ENCODE data around the gene KDF1.

KDF1 gene, protein sequence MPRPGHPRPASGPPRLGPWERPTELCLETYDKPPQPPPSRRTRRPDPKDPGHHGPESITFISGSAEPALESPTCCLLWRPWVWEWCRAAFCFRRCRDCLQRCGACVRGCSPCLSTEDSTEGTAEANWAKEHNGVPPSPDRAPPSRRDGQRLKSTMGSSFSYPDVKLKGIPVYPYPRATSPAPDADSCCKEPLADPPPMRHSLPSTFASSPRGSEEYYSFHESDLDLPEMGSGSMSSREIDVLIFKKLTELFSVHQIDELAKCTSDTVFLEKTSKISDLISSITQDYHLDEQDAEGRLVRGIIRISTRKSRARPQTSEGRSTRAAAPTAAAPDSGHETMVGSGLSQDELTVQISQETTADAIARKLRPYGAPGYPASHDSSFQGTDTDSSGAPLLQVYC
- total RNA-seq: 0.19 to 1.4 (median 0.49) reads per million in 4 experiments

DNA sequence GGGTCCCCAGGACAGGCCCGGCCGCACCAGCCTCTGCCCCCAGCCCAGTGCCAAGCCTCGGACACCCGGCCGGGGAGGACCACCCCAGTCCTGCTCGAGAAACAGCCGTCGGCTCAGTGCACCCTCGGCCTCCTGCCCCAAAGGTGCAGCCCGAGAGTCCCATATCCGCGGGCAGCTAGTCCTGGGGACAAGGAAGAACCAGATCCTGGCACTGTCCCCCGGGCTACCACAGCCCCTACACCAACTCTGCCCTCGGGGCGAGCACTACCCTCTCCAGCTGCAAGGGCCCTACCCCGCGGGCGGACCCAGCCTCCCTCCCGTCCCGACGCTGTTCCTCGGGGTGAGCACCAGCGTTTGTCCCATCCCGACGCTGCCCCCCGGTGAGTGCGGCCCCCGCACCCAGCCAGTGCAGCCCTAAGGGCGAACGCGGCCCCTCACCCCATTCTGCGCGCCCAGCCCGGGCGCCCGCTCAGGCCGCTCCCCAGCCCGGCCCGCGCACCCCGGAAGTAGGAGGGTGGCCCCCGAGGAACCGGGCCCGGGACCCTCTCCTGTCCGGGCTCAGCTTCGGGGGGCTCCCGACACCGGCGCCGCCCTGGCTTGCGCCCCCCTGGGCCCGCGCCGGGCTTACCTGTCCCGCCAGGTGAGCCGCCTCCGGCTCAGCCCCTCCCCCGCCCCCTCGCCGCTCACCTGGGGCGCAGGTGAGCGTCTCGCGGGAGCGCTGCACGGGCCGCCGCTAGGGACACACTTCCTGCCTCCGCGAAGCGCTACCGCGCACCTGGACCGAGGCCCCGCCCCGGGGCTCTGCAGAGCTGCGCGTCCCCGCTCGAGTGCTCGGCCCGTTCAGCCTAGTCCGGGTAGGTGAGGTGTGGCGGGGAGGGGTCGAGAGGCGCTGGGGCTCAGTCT, at the start of gene KDF1:
Gene KDF1, minus strand, starts transcription at position 747 of the 903 bp plus-strand sequence. CDS start 8,088 bp downstream, outside the sequence.
- peak; percentile 31 for DNase-seq

DNA sequence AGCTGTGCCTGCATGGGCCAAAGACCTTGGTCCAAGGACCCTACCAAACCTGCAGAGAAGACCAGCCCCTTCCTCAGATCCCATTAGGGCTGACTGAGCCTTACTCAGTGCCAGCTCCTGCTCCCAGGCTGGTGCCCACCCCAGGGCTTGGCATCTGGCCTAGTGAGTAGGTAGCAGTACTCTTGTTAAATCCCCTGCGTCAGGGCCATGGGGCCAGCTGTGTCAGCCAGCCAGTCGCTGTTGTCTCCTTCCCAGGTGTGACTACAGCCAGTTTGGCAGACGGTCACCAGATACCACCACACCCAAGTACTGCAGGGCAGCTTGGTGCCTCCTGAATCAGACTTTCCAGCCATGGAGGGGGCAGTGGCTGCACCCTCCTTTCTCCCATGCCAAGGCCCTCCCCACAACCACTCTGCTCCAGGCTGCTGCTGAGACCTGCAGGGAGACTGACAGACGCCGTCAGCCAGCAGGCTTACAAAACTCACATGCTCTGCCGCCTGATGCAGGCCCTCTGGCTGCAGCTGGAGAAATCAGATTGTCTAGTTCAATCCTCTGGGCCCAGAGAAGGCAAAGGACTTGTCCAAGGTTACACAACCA, 49.4 kb upstream of the KDF1 start:
- no peak for DNase-seq

DNA sequence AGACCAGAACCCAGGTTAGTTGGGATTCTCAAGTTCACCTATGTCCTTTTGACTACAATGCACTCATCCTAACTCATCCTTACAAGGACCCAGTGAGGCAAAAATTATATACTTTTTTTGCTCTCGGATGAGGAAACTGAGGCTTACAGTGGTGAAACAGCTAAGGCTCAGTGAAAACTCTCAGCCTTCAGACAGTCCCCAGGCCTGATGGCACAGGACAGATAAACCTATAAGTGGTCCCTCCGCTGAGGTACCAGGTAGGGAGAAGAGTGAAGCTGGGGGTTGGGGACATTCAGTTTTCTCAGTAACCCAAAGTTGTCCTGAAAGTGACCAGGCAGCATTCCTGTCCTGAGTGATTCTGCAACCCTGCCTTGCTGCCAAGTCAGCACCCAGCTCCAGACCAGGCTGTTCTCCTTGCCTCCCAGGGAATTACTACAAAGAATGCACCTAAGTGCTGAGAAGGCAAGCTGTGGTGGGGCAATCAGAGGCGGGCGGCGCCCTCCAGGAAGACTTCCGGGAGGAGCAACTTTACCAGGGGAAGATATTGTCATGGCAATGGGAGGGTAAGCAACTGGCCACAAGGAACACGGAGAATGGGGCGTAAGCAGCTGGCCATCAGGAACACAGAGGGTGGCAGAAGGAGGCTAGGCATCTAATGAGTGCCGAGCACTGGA, 47.8 kb upstream of the KDF1 start:
- DNase-seq: no peak

DNA sequence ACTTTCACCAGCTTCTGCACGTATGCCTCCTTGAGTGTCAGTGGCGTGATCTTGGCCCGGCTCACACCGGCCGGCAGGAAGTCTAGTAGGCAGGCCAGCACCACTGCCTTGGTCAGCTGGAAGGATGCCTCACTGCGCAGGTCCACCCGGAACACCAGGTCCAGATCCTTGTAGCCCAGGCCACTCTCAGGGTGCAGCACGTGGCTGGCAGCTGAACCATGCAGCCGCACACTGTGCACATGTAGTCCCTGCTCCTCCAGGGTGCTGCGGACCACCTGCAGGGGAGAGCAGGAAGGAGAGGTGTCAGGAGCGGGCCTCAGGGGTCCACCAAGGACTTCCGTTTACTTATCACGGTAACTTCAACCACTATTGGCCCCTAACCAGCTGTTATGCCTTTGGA, 46.4 kb upstream of the KDF1 start:
- DNase-seq: no peak

DNA sequence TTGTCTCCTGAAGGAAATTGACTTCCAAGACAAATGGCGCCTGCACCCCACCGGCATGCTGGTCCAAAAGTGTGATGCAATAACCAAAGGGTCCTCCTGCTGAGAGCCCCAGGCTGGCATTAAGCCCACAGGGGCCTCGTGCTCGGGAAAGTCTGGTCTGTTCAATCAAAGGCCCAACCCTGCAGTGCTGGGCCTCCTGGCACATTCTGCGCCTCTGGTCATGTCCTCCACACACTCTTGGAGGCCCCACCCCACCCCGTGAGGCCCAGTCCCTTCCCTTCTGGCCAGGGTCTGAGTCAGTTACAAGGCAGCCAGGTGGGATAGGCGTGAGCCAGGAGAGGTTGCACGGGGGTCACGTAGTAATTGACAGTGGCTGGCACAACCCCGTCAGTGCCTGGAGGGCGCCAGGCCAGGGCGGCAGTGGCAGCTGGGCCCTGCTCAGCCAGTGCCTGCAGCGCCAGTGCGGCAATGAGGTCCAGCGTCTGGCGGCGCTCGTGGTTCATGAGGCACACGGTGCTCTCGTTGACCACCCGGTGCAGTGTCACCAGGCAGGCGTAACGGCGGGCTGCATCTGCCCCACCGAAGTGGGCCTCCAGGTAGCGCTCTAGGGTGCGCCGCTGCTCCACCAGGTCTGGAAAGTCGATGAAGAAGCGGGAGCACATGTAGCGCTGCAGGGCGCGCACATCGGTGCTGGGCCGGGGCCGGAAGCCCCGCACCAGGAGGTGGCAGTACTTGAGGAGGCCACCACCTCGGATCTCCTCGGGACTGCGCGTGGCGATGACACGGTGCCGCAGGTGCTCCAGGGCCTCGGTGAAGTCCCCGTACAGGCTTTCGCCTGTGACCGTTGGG, 45.6 kb upstream of the KDF1 start:
- no peak for DNase-seq

DNA sequence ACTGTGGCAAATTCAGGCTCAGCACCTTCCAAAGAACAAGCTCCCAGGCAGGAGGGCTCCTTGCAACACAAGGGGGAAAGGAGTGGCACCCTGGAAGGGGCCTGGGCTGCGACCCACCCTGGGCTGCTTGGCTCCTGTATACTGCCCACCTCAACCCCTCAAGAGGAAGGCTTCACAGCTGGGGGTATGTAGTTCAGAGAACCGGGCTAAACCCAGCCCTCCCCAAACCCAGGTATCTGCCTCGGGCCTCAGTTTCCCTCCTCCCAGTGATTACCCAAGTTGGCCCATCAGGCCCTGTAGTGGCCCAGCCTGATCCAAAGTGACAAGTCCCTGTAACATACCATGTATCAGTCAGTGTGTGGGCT, 44.9 kb upstream of the KDF1 start:
- no peak for DNase-seq

DNA sequence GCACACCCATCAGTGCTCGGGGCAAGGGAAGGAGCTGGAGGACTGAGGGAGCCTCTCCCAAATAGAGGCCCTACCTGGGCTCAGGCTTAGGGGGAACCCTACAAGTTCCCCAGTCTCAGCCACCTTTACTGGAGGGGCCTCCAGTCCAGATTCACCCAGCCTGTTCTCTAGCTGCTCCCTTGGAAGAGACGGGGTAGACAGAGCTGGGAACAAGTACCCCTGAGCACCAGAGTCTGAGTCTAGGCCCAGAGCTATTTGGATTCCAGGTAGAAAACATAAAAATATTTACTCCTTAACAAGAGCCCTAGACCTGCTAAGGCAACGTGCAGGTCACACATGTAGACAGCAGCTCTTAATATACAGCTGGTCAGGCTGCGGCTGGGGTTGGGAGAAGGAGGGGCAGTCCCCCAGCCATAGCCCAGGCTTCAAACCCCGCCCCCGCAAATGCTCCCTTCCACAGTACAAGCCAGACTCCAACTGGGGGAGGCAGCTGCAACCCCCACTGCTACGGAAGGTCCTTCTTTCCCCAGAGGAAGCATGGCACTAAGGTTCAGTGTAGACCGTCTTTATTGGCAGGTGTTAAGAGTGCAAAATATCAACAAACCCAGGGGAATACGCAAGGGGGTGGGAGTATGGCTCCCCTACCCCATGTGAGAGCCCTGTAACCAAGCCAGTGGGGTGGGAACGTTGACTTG, 44.4 kb upstream of the KDF1 start:
- DNase-seq: no peak

DNA sequence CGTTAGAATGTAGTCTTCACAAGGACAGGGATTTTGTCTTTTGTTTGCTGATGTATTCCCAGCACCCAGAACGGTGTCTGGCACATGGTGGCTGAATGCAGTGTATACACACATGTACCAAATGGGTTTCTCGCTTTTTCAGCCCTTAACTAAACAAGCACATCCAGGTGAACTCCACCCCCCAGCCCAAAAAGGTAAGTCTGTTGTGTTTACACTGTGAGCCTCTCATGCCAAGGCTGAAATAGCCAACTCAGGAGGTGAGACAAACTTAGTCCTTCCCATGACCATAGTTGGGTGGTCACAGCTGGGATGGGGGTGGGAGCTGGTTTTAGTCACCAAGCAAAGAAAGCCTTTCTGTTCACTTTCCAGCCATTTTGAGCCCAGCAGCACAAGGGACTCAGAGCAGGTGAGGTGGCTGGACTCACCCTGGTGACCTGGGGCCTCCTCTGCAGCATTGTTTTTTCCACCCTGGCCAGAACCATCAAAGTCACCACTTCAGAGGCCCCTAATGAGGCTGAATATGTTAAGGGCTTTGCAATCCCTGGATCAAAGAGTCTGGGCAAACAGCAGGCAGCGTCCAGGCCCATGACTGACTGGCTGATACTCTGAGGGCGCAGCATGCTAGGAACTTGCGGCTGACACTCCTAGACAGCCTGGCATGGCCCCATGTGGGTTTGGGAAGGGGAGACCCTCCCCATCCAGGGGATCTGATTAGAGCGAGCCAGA, 43.6 kb upstream of the KDF1 start:
- DNase-seq: no peak

DNA sequence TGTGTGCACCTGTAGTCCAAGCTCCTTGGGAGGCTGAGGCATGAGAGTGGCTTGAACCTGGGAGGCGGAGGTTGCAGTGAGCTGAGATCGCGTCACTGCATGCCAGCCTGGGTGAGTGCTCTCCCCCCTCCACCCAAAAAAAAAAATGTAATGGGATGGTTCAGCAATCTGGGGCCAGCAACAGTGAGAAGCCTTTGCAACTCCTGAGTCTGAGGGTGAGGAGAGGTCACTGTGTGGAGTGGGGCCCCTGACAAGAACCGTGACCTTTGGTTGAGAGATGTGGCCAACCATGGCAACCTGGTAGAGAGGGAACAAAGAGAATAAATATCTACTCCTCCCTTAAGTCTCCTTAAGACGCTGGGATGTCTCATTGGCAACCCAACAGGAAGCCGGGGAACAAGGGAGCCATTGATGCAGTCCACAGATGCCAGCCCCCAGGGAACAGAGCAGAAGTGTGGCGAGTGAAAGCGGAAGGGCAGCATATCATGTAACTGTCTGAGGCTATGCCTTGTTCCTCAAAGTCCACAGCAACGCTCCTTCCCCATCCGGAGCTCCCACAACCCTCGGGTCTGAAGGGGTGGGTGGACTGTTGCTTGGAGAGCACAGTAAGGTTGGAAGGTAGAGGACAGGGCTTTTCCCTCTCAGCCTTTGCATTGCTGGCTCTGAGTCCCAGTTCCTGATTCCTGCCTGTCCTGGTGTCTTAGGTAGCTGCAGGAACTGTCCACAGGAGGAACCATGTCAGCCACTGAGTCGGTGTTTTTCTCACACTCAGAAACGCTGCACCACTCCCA, 41.5 kb upstream of the KDF1 start:
- DNase-seq: no peak

DNA sequence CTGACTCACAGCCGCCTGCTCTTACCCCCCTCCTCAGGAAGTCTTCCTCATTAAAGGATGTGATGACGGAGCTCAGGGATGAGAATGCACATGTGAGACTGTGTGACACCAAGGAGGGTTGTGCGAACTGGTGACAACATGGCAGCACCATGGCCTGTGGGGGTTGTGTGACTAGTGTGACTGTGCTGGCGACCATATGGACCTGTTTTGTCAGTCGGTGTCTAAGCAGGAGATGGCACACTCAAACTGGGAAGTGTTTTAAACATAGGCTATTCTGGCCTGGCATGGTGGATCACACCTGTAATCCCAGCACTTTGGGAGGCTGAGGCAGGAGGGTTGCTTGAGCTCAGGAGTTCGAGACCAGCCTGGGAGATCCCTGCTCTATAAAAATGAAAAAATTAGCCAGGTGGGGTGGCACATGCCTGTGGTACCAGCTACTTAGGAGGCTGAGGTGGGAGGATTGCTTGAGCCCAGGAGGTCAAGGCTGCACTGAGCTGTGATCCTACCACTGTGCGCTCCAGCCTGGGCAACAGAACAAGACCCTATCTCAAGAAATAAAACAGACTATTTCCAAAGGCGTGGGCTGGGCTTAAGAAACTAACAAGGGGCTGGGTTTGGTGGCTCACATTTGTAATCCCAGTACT, 40.7 kb upstream of the KDF1 start:
- no peak for DNase-seq

DNA sequence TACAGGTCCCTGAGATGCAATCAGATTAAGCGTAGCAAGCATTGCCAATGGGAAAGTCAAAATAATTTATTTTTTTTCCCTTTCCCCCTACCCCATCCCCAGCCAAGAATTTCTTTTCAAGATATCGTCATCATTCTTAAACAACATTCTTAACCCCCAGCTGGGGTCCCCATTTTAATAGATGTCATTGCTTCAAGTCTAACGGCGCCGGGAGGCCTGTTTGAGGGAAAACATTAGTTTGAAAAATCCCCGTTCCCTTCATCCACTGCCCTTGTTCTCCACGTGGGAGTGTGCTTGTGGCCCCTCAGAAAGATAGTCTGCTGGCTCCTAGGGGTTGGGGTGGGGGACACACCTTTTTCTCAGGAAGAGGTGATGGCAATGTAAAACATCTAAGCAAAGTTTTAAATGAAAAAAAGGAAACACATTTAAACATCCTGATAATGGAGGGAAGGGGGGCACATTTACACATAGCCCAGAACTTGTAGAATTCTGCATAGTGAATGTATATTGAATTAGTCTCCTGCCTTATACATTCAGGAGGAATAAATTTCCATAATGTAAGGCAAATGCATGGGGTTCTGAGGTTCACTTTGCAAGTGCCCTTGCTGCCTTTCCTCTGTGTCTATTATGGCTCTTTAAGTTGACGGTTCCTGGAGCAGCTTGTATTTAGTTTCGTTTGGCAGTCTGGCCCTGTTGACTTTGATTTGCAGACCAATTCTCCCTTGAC, 40.0 kb upstream of the KDF1 start:
- no peak for DNase-seq

DNA sequence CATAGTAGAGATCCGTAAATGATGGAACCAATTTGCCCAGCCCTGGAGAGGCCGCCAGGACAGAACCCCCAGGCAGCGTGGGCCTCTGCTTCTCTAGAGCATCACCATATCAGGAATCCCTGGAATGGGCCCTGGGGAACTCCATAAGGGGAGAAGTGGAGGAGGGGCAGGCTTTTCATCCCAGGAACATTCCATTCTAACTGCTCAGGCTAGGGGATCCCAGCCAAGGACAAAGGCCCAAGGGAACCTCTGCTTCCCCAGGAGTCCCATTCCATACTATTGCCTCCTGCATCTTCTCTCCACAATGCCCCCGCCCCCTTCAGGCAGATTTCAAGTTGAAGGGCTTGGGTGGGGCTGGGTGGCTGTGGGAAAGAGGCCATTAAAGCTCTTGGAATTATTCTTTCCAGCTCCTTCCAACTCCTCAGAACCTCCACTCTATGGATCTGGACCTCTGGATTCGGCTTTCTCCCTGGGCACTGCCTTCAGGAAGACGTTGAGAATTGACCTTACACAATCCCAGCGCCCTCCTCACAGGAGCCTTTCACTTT, 39.2 kb upstream of the KDF1 start:
- no peak for DNase-seq

DNA sequence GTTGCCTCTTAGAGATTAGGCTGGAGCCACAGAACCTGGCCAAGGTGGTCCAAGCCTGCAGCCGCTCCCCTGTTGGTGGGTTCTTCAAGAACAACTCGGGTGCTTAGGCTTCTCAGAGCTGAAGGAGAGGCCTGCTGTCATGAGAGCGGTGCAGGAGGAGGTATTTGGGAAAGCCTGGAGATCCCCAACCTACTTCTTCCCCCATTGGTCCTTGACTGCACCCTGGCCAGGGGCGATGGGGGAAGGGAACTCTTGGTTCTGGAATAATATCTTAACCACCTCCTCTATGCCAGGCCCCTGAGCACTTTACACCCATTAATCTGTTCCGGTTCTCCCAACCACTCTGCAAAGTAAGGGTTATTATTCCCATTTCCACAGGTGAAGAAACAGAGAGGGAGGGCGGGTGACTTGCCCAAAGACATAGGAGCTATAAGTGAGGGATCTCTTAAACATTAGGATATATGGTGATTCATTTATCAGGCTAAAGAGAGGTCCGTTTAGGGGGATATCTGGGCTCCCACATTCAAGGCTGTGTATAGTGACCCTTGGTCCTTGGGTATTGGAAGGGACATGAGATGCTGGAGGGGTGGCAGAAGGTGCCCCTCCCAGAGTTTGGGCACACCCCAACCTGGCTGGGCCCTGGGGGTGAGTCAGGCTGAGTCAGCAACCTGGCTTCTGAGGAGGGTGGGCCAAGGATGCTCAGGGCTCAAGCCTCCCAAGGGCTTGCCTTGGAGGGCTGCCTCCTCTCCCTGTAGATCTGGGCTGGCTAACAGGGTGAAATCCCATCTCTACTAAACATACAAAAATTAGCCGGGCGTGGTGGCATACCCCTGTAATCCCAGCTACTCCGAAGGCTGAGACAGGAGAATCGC, 38.4 kb upstream of the KDF1 start:
- DNase-seq: no peak

DNA sequence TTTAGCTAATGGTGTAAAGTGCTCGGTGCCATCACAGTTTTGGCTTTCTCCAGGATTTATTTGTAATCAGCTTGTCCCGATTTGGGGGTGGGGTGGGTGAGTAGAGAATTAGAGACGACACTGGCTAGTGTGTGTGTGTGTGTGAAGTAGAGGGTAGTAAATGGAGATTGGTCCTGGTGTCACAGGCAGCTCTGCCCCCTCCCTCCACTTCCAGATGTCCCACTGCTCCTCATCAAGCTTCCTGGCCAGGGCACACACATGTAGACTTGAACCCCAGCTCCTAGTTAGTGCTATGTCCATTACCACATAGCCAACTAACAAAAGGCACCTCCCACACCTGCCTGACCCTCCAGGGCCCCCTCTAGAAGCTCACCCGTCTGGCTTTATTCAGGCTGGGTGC, 36.4 kb upstream of the KDF1 start:
- no peak for DNase-seq

DNA sequence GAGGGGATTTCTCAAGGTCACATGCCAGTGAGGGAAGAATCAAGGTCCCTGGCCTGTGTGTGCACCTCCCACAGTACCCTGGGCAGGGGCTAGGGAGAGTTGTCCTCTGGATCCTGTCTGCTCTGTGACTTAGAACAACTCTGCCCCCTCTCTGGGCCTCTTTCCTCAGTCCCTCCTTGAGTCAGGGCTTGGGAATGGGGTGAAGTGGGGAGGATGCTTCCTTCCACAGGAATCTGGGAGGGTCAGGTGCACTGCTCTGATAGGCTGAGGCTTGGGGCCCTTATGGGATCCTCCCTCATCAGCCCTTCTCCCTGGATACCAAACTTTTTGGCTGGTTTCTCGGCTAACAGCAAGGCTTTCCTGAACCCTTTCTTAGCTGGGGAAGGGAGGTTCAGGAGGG, 35.8 kb upstream of the KDF1 start:
- DNase-seq: no peak

DNA sequence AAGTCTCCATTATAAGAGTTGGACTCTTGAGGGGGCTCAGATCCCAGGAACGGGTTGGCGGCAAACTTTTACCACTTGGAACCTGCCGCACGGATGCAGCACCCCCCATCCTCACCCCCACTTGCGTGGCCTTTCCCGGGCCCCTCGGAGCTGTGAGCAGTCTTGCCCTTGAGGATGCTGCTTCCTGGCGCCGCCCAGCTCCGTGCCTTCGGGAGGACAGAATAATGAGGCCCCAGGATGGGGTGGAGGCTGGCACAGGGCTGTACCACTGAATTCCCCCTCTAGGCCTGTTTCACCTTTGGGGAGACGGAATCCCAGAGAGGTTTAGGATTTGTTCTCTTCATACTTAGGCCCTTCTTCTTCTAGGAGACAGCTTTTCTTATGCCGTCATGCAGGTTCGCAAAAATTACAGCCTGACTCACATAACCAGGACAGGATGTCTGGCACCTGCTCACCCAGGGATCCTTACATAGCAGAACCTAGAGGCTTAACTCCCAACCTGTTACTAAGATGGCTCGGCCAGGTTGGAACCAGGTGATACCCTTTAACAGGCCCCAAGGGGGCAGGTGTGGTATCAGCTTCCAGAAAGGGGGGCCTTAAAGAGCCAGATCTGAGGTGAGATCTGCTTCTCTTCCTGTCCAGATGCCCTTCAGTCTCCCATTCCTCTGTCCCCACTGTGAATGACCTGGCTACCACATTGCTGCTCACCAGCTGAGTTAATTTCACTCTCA, 34.7 kb upstream of the KDF1 start:
- DNase-seq: no peak
